ENCODE data around the gene GRIK4. TPM values are rescaled to one million over a fixed set of nuclear protein-coding genes. Genes with fewer than 3 reads are reported as not detected.

GRIK4 gene
- total and polyA plus RNA-seq, 2 of the 4 experiments (the other 2 are of a cell fraction) = 0.18 to 0.38 TPM

- Histone ChIP-seq H3K4me2 (ENCODE audit: low read depth, low read length) (peak overlapping the region; percentile 28), H3K23ac (ENCODE audit: low read depth, low read length) (peak overlapping the region; percentile 83), H3K18ac (ENCODE audit: low read depth, low read length) (peak overlapping the region; percentile 55), H3K4me1 (ENCODE audit: control insufficient read depth, insufficient read depth, low read length) (peaks cover 23% of the 10 kb centered on the region), H4K5ac (ENCODE audit: low read depth, low read length) (peak overlapping the region; percentile 65), H3K79me1 (ENCODE audit: low read depth in 1 of 2, low read length in 2 of 2) (no peaks in the 10 kb centered on the region), H3K9me1 (ENCODE audit: insufficient read depth, low read length) (peaks cover 24% of the 10 kb centered on the region), H4K8ac (ENCODE audit: low read depth in 2 of 2, low read length in 2 of 2) (peak overlapping the region; percentile 37 to 83; a peak in 3 of 4 replicates), H3K36me3 (ENCODE audit: control insufficient read depth, insufficient read depth, low read length) (no peaks in the 10 kb centered on the region), H2AK5ac (ENCODE audit: low read depth, low read length) (peak overlapping the region; percentile 89), H2BK20ac (ENCODE audit: low read depth, low read length) (peak overlapping the region; percentile 84), H3K4ac (ENCODE audit: low read depth, low read length) (peak overlapping the region; percentile 90), H3K9ac (ENCODE audit: low read depth, low read length) (peak overlapping the region; percentile 4; the same call in 1 of the 2 replicates), H2BK120ac (ENCODE audit: low read depth, low read length) (peak overlapping the region; percentile 92), H3K14ac (replicated peaks; ENCODE audit: low read depth, low read length) (peak overlapping the region; percentile 86), H3K56ac (ENCODE audit: extremely low read depth, insufficient read depth, low read length) (peak overlapping the region; percentile 48; the same call in 1 of the 2 replicates), H3K9me3 (ENCODE audit: control insufficient read depth, insufficient read depth, low read length) (no peaks in the 10 kb centered on the region), H2BK5ac (ENCODE audit: low read depth, low read length, poor library complexity, severe bottlenecking) (peak overlapping the region; percentile 74), H2AK9ac (replicated peaks; ENCODE audit: low read depth, low read length, poor library complexity) (peak overlapping the region; percentile 93), H2BK15ac (ENCODE audit: low read depth, low read length) (peak overlapping the region; percentile 63; the same call in 2 of the 3 replicates), H3K27me3 (ENCODE audit: control insufficient read depth, insufficient read depth, low read length) (no peaks in the 10 kb centered on the region), H4K91ac (ENCODE audit: insufficient read depth, low read depth, low read length) (peak overlapping the region; percentile 83), H2AFZ (replicated peaks; ENCODE audit: low read length, poor library complexity) (peak overlapping the region; percentile 82), H4K20me1 (ENCODE audit: insufficient read depth, low read length) (peaks cover 10% of the 10 kb centered on the region), H3K27ac (ENCODE audit: insufficient read depth, low read length) (peak overlapping the region; percentile 64), H3K4me3 (ENCODE audit: insufficient read depth, low read depth, low read length) (no peak overlapping the region)
- in situ Hi-C loops (cut with MboI; ENCODE audit: low sequenced_read_pairs) = no loop called here
- no TSS peak for BruUV-seq (replicated peaks)
- intact Hi-C loops (cut with micrococcal nuclease) = loop anchor here (2.0 to 10.0 kb wide), 3 partner anchors 30 to 209 kb away; partner anchors contain the start of gene ARHGEF12
- dilution Hi-C loops (cut with HindIII; ENCODE audit: low sequenced_read_pairs, unreplicated experiment) = no loop called here
- DNase-seq (peak; percentile 98), ATAC-seq (ENCODE audit: low read depth) (peak; percentile 86)
- WGBS, 2 experiments (ENCODE audit: extremely low coverage in 2 of 2, insufficient read length in 1 of 2) = 24% methylated on average over 4 of the region's 17 CpGs; no CpG with 5 or more reads in 1 of the 2 experiments
- POLR2A ChIA-PET (ENCODE audit: unreplicated experiment) = interaction anchor here (0.5 kb wide), 1 partner anchor 39 kb away, joined by 3 read pairs; no protein-coding TSS in a partner anchor
- CTCF ChIA-PET = interaction anchor here (0.8 to 2.2 kb wide), 3 partner anchors 16 to 29 kb away, joined by 4 to 7 read pairs (median 4); no protein-coding TSS in a partner anchor
- TF ChIP-seq MXI1 (IDR thresholded peaks at IDR 0.05; ENCODE audit: borderline replicate concordance, low read depth, low read length) (no peak), CHD1 (IDR thresholded peaks at IDR 0.05; ENCODE audit: low read depth, low read length) (no peak), SMC3 (IDR thresholded peaks at IDR 0.05; ENCODE audit: low read depth, low read length) (no peak), MAZ (IDR thresholded peaks at IDR 0.05; ENCODE audit: borderline replicate concordance, low read depth, low read length) (peak; percentile 42; the same call in 1 of the 2 replicates), POLR2A (IDR thresholded peaks at IDR 0.05; ENCODE audit: low read depth, low read length) (no peak), RFX5 (IDR thresholded peaks at IDR 0.05; ENCODE audit: low read depth, low read length) (no peak), ELK1 (IDR thresholded peaks at IDR 0.05; ENCODE audit: borderline replicate concordance, low read depth, low read length) (no peak), MAFK (IDR thresholded peaks at IDR 0.05; ENCODE audit: low read depth, low read length) (0 out of 2 replicates have a peak, but pooled peaks have one; percentile 5), USF2 (IDR thresholded peaks at IDR 0.05; ENCODE audit: low read depth, low read length) (no peak), CTCF (conservative IDR thresholded peaks at IDR 0.05; ENCODE audit: low read depth, low read length) (no peak), BHLHE40 (IDR thresholded peaks at IDR 0.05; ENCODE audit: low read depth, low read length) (peak; percentile 46; the same call in 1 of the 2 replicates), CEBPB (IDR thresholded peaks at IDR 0.05; ENCODE audit: low read depth, low read length) (peak; percentile 39; the same call in 1 of the 2 replicates)
These were observed 35.0 kb downstream of the GRIK4 start for GRCh38 chr11:120546312-120547205.
